Activated CD4-positive, alpha-beta T cell treated with anti-CD3 and anti-CD28 coated beads for 36 hours (primary cell): ENCODE data around the gene PPOX. TPM values are rescaled to one million over a fixed set of nuclear protein-coding genes. Genes with fewer than 3 reads are reported as not detected.
A peak's percentile ranks its signal among the peaks of the same experiment; 100 is the strongest.

Source experiments
- ATAC-seq: fragments of 200-7000 bp; cut with Tn5 transposase; one replicate; pipeline ENCODE4 v1.10.0; 2021; ENCODE audit warnings: mild to moderate bottlenecking, moderate library complexity
- CTCF ChIA-PET: fragments of 350-600 bp; sonication (Branson Sonifier 250); formaldehyde crosslinking; loops from one replicate; lab custom pipeline; 2021; ENCODE audit warnings: antibody characterized with exemption; lab: Charles Lee
- POLR2A ChIA-PET: fragments of 350-600 bp; sonication (Branson Sonifier 250); formaldehyde crosslinking; loops from one replicate; lab custom pipeline; 2021; ENCODE audit warnings: antibody characterized with exemption, inconsistent platforms; lab: Charles Lee
- DNase-seq: peaks from one replicate; pipeline ENCODE4 v3.0.0-alpha.2; 2020
- H3K27ac Mint-ChIP-seq: one replicate; pipeline ENCODE4 v1.8.0; 2021; ENCODE audit warnings: mixed read lengths
- H3K27me3 Mint-ChIP-seq: one replicate; pipeline ENCODE4 v1.8.0; 2021; ENCODE audit warnings: mixed read lengths
- H3K36me3 Mint-ChIP-seq: one replicate; pipeline ENCODE4 v1.8.0; 2021; ENCODE audit warnings: low read depth, mixed read lengths
- H3K4me1 Mint-ChIP-seq: one replicate; pipeline ENCODE4 v1.8.0; 2021; ENCODE audit warnings: mixed read lengths
- H3K4me3 Mint-ChIP-seq: one replicate; pipeline ENCODE4 v1.8.0; 2021; ENCODE audit warnings: mild to moderate bottlenecking, moderate library complexity, mixed read lengths
- H3K9me3 Mint-ChIP-seq: one replicate; pipeline ENCODE4 v1.8.0; 2021; ENCODE audit warnings: low read depth, mixed read lengths
- intact Hi-C, 2 experiments: fragments of 100-400 bp; cut with DNase I in 1 of 2; cut with micrococcal nuclease in 1 of 2; formaldehyde crosslinking; loops; one replicate each; pipeline versions ENCODE4 v1.14.2 to v1.15.1; 2022 to 2024; cut with DNase I, micrococcal nuclease
- total RNA-seq, 2 experiments: library from RNA; stranded (reverse); gene quantifications; one replicate each; pipeline ENCODE4 v1.2.3, GENCODE V29; 2021

PPOX gene
- total RNA-seq, 2 experiments from 2014 or later = 21.5 to 28.8 TPM

GRCh38 chr1:161153176-161153575 is 13.1 kb upstream of the PPOX start:
- Mint-ChIP-seq H3K4me3 (peak overlapping the region; percentile 94), H3K27me3 (no peaks in the 10 kb centered on the region), H3K36me3 (peaks cover 8% of the 10 kb centered on the region), H3K27ac (peak overlapping the region; percentile 89), H3K4me1 (peaks cover 16% of the 10 kb centered on the region), H3K9me3 (no peaks in the 10 kb centered on the region)
- POLR2A ChIA-PET = interaction anchor here (0.6 to 2.6 kb wide), 6 partner anchors 12 to 83 kb away, joined by 5 to 13 read pairs (median 6); partner anchors contain the start of genes ARHGAP30, DEDD, NIT1 and PFDN2
- CTCF ChIA-PET = interaction anchor here (0.7 to 2.7 kb wide), 9 partner anchors 13 to 229 kb away, joined by 3 to 14 read pairs (median 5); partner anchors contain the start of genes DEDD, NIT1, PFDN2 and PPOX
- DNase-seq = no peak
- intact Hi-C loops = loop anchor here (1.0 to 5.0 kb wide), 6 partner anchors 20 to 106 kb away; partner anchors contain the start of genes DEDD (in 2 of the 2), ARHGAP30 (in 1 of the 2), NIT1 (in 1 of the 2) and PFDN2 (in 1 of the 2)
- peak; percentile 6 for ATAC-seq

- CTCF ChIA-PET = interaction anchor here (0.8 to 2.7 kb wide), 9 partner anchors 12 to 228 kb away, joined by 3 to 14 read pairs (median 5); partner anchors contain the start of genes DEDD, NIT1, PFDN2 and PPOX
- POLR2A ChIA-PET = interaction anchor here (0.5 to 2.6 kb wide), 8 partner anchors 12 to 244 kb away, joined by 3 to 13 read pairs (median 5); partner anchors contain the start of genes ARHGAP30, DEDD, NIT1 and PFDN2
- peaks cover 19% of the 10 kb centered on the region for H3K4me1 Mint-ChIP-seq
- no peaks in the 10 kb centered on the region for H3K27me3 Mint-ChIP-seq
- DNase-seq (peak; percentile 89), ATAC-seq (peak; percentile 98)
- intact Hi-C loops = loop anchor here (1.0 to 5.0 kb wide), 6 partner anchors 21 to 107 kb away; partner anchors contain the start of genes DEDD (in 2 of the 2), ARHGAP30 (in 1 of the 2), NIT1 (in 1 of the 2) and PFDN2 (in 1 of the 2)
- peaks cover 11% of the 10 kb centered on the region for H3K36me3 Mint-ChIP-seq
- no peaks in the 10 kb centered on the region for H3K9me3 Mint-ChIP-seq
- H3K27ac Mint-ChIP-seq = peak within 1 kb of the TSS; percentile 99
- H3K4me3 Mint-ChIP-seq = peak within 1 kb of the TSS; percentile 94
These were observed 12.4 kb upstream of the PPOX start, which contains the start of gene UFC1 for GRCh38 chr1:161153682-161154337. UFC1 (plus strand) TSS chr1:161153978; CDS start chr1:161153998, 20 bp downstream.

GRCh38 chr1:161157867-161158266 is 8.4 kb upstream of the PPOX start:
- Mint-ChIP-seq H3K27ac (no peak overlapping the region), H3K4me1 (peaks cover 48% of the 10 kb centered on the region), H3K36me3 (peaks cover 30% of the 10 kb centered on the region), H3K9me3 (no peaks in the 10 kb centered on the region), H3K4me3 (no peak overlapping the region), H3K27me3 (no peaks in the 10 kb centered on the region)
- ATAC-seq (no peak), DNase-seq (no peak)
- ChIA-PET POLR2A (interaction anchor here (0.6 to 1.1 kb wide), 2 partner anchors 9 to 28 kb away, joined by 4 to 10 read pairs; partner anchors contain the start of gene PPOX), CTCF (interaction anchor here (0.7 to 1.7 kb wide), 7 partner anchors 8 to 213 kb away, joined by 3 to 11 read pairs (median 4); partner anchors contain the start of gene PPOX)
- intact Hi-C loops = loop anchor here (2.0 kb wide), 3 partner anchors 19 to 89 kb away; partner anchors contain the start of genes ARHGAP30 (in 1 of the 2), B4GALT3 (in 1 of the 2), NIT1 (in 1 of the 2) and PFDN2 (in 1 of the 2)

GRCh38 chr1:161158316-161159010 is 7.8 kb upstream of the PPOX start:
- intact Hi-C loops = loop anchor here (1.0 to 2.0 kb wide), 9 partner anchors 18 to 112 kb away; partner anchors contain the start of genes B4GALT3 (in 2 of the 2), NIT1 (in 2 of the 2), PFDN2 (in 2 of the 2) and ARHGAP30 (in 1 of the 2)
- no peaks in the 10 kb centered on the region for H3K27me3 Mint-ChIP-seq
- no peaks in the 10 kb centered on the region for H3K9me3 Mint-ChIP-seq
- H3K27ac Mint-ChIP-seq = peak overlapping the region; percentile 81
- peaks cover 36% of the 10 kb centered on the region for H3K36me3 Mint-ChIP-seq
- H3K4me3 Mint-ChIP-seq = peak overlapping the region; percentile 79
- no peak for ATAC-seq
- POLR2A ChIA-PET = interaction anchor here (0.6 kb wide), 2 partner anchors 28 to 231 kb away, joined by 3 to 10 read pairs; no protein-coding TSS in a partner anchor
- DNase-seq = no peak
- peaks cover 49% of the 10 kb centered on the region for H3K4me1 Mint-ChIP-seq
- CTCF ChIA-PET = interaction anchor here (0.8 to 1.7 kb wide), 5 partner anchors 8 to 212 kb away, joined by 3 to 11 read pairs (median 4); partner anchors contain the start of gene PPOX

- peak; percentile 95 for DNase-seq
- Mint-ChIP-seq H3K9me3 (no peaks in the 10 kb centered on the region), H3K27me3 (no peaks in the 10 kb centered on the region), H3K36me3 (peaks cover 40% of the 10 kb centered on the region), H3K27ac (peak within 1 kb of the TSS; percentile 82), H3K4me1 (peaks cover 50% of the 10 kb centered on the region), H3K4me3 (peak within 1 kb of the TSS; percentile 79)
- ChIA-PET CTCF (no interaction called here), POLR2A (interaction anchor here (0.7 kb wide), 1 partner anchor 12 kb away, joined by 3 read pairs; no protein-coding TSS in a partner anchor)
- intact Hi-C loops = loop anchor here (1.0 to 2.0 kb wide), 9 partner anchors 18 to 113 kb away; partner anchors contain the start of genes B4GALT3 (in 2 of the 2), NIT1 (in 2 of the 2), PFDN2 (in 2 of the 2) and ARHGAP30 (in 1 of the 2)
- peak; percentile 96 for ATAC-seq
These were observed 6.9 kb upstream of the PPOX start, which contains the start of gene USP21 for GRCh38 chr1:161159087-161159912. USP21 (plus strand) TSS chr1:161159500; CDS start chr1:161160641, 1,141 bp downstream.

- H3K4me1 Mint-ChIP-seq = peaks cover 49% of the 10 kb centered on the region
- intact Hi-C loops = loop anchor here (1.0 to 2.0 kb wide), 9 partner anchors 17 to 114 kb away; partner anchors contain the start of genes B4GALT3 (in 2 of the 2), NIT1 (in 2 of the 2), PFDN2 (in 2 of the 2) and ARHGAP30 (in 1 of the 2)
- H3K36me3 Mint-ChIP-seq = peaks cover 43% of the 10 kb centered on the region
These were observed 6.3 kb upstream of the PPOX start for GRCh38 chr1:161159913-161160243.

GRCh38 chr1:161160671-161161145 is 5.5 kb upstream of the PPOX start:
- ChIA-PET POLR2A (interaction anchor here (0.5 to 0.7 kb wide), 2 partner anchors 59 to 447 kb away, joined by 3 to 4 read pairs; no protein-coding TSS in a partner anchor), CTCF (no interaction called here)
- peak overlapping the region; percentile 79 for H3K4me3 Mint-ChIP-seq
- H3K36me3 Mint-ChIP-seq = peaks cover 47% of the 10 kb centered on the region
- no peak overlapping the region for H3K27ac Mint-ChIP-seq
- H3K9me3 Mint-ChIP-seq = no peaks in the 10 kb centered on the region
- no peaks in the 10 kb centered on the region for H3K27me3 Mint-ChIP-seq
- ATAC-seq = no peak
- intact Hi-C loops = no loop called here
- peaks cover 49% of the 10 kb centered on the region for H3K4me1 Mint-ChIP-seq
- no peak for DNase-seq

More at GRCh38 chr1:161159913-161160243, 6.3 kb upstream of the PPOX start:
- CTCF ChIA-PET = no interaction called here
- H3K9me3 Mint-ChIP-seq = no peaks in the 10 kb centered on the region
- H3K27me3 Mint-ChIP-seq = no peaks in the 10 kb centered on the region
- peak overlapping the region; percentile 79 for H3K4me3 Mint-ChIP-seq
- ATAC-seq = no peak
- DNase-seq = no peak
- POLR2A ChIA-PET = interaction anchor here (0.5 to 0.7 kb wide), 2 partner anchors 12 to 59 kb away, joined by 3 read pairs; no protein-coding TSS in a partner anchor
- H3K27ac Mint-ChIP-seq = peak overlapping the region; percentile 82

- Mint-ChIP-seq H3K9me3 (no peaks in the 10 kb centered on the region), H3K4me1 (peaks cover 49% of the 10 kb centered on the region), H3K4me3 (no peak overlapping the region), H3K36me3 (peaks cover 47% of the 10 kb centered on the region), H3K27ac (peak overlapping the region; percentile 42), H3K27me3 (no peaks in the 10 kb centered on the region)
- ChIA-PET CTCF (interaction anchor here (1.6 to 1.8 kb wide), 2 partner anchors 15 to 20 kb away, joined by 3 to 5 read pairs; partner anchors contain the start of gene B4GALT3), POLR2A (interaction anchor here (0.7 kb wide), 1 partner anchor 37 kb away, joined by 4 read pairs; no protein-coding TSS in a partner anchor)
- DNase-seq (no peak), ATAC-seq (no peak)
- intact Hi-C loops = no loop called here
These were observed 4.6 kb upstream of the PPOX start for GRCh38 chr1:161161652-161162051.

- intact Hi-C loops = no loop called here
- Mint-ChIP-seq H3K9me3 (no peaks in the 10 kb centered on the region), H3K4me1 (peaks cover 50% of the 10 kb centered on the region), H3K36me3 (peaks cover 46% of the 10 kb centered on the region), H3K4me3 (no peak overlapping the region), H3K27me3 (no peaks in the 10 kb centered on the region), H3K27ac (peak overlapping the region; percentile 42)
- ChIA-PET CTCF (interaction anchor here (0.7 to 1.8 kb wide), 3 partner anchors 15 to 41 kb away, joined by 3 to 5 read pairs (median 3); partner anchors contain the start of genes B4GALT3 and NDUFS2), POLR2A (no interaction called here)
- DNase-seq (no peak), ATAC-seq (no peak)
These were observed 4.2 kb upstream of the PPOX start for GRCh38 chr1:161162052-161162451.
